HEK293 (cell line): Measurements from ENCODE around the gene SLC35F2.
A peak's percentile ranks its signal among the peaks of the same experiment; 100 is the strongest.

ENCODE experiments used
- BCL11A ChIP-seq: fragments of 450-650 bp; formaldehyde crosslinking; IDR thresholded peaks from 2 replicates; pipeline ENCODE4 v1.5.1; 2016; ENCODE audit warnings: low read depth, missing biosample characterization, missing genetic modification characterization
- KLF10 ChIP-seq: fragments of 450-650 bp; IDR thresholded peaks from 2 replicates; pipeline ENCODE4 v1.5.1; 2018; ENCODE audit warnings: missing biosample characterization, mild to moderate bottlenecking, missing genetic modification characterization
- KLF9 ChIP-seq: fragments of 450-650 bp; formaldehyde crosslinking; IDR thresholded peaks from 2 replicates; pipeline ENCODE4 v1.5.1; 2016; ENCODE audit warnings: missing biosample characterization, missing genetic modification characterization, low read depth
- MYNN ChIP-seq: fragments of 450-650 bp; formaldehyde crosslinking; IDR thresholded peaks from 2 replicates; pipeline ENCODE4 v1.5.1; 2016; ENCODE audit warnings: missing biosample characterization, missing genetic modification characterization, borderline replicate concordance
- OSR2 ChIP-seq: fragments of 450-650 bp; formaldehyde crosslinking; IDR thresholded peaks from 2 replicates; pipeline ENCODE4 v1.5.1; 2016; ENCODE audit warnings: missing biosample characterization, missing genetic modification characterization
- TCF7L2 ChIP-seq: IDR thresholded peaks from 2 replicates; pipeline ENCODE4 v1.6.1; 2011; ENCODE audit warnings: low read depth, mild to moderate bottlenecking, inconsistent platforms, low read length, moderate library complexity, borderline replicate concordance
- YY1 ChIP-seq: fragments of 450-650 bp; formaldehyde crosslinking; IDR thresholded peaks from 2 replicates; pipeline ENCODE4 v1.5.1; 2018; ENCODE audit warnings: missing biosample characterization, missing genetic modification characterization
- YY2 ChIP-seq: fragments of 450-650 bp; formaldehyde crosslinking; IDR thresholded peaks from 2 replicates; pipeline ENCODE4 v1.5.1; 2016; ENCODE audit warnings: missing biosample characterization, missing genetic modification characterization
- ZBTB20 ChIP-seq: fragments of 450-650 bp; formaldehyde crosslinking; IDR thresholded peaks from 2 replicates; pipeline ENCODE4 v1.5.1; 2016; ENCODE audit warnings: missing biosample characterization, missing genetic modification characterization
- ZEB2 ChIP-seq: fragments of 450-650 bp; formaldehyde crosslinking; IDR thresholded peaks from 2 replicates; pipeline ENCODE4 v1.5.1; 2016; ENCODE audit warnings: missing biosample characterization, missing genetic modification characterization
- ZFP3 ChIP-seq: fragments of 450-650 bp; formaldehyde crosslinking; IDR thresholded peaks from 2 replicates; pipeline ENCODE4 v1.5.1; 2016; ENCODE audit warnings: low read depth, missing biosample characterization, missing genetic modification characterization
- ZIC2 ChIP-seq: fragments of 450-650 bp; formaldehyde crosslinking; IDR thresholded peaks from 2 replicates; pipeline ENCODE4 v1.5.1; 2016; ENCODE audit warnings: missing biosample characterization, missing genetic modification characterization
- ZNF10 ChIP-seq: fragments of 450-650 bp; formaldehyde crosslinking; IDR thresholded peaks from 2 replicates; pipeline ENCODE4 v1.5.1; 2017; ENCODE audit warnings: missing biosample characterization, missing genetic modification characterization
- ZNF157 ChIP-seq: fragments of 450-650 bp; formaldehyde crosslinking; IDR thresholded peaks from 2 replicates; pipeline ENCODE4 v1.5.1; 2016; ENCODE audit warnings: missing biosample characterization, missing genetic modification characterization
- ZNF169 ChIP-seq: fragments of 450-650 bp; formaldehyde crosslinking; IDR thresholded peaks from 2 replicates; pipeline ENCODE4 v1.5.1; 2016; ENCODE audit warnings: missing biosample characterization, missing genetic modification characterization
- ZNF19 ChIP-seq: fragments of 450-650 bp; formaldehyde crosslinking; IDR thresholded peaks from 2 replicates; pipeline ENCODE4; 2016; ENCODE audit warnings: missing biosample characterization, missing genetic modification characterization, low read depth
- ZNF2 ChIP-seq: fragments of 450-650 bp; formaldehyde crosslinking; IDR thresholded peaks from 2 replicates; pipeline ENCODE4 v1.5.1; 2016; ENCODE audit warnings: missing biosample characterization, missing genetic modification characterization
- ZNF211 ChIP-seq: fragments of 450-650 bp; formaldehyde crosslinking; IDR thresholded peaks from 2 replicates; pipeline ENCODE4 v1.5.1; 2016; ENCODE audit warnings: low read depth, missing biosample characterization, missing genetic modification characterization
- ZNF324 ChIP-seq: fragments of 450-650 bp; formaldehyde crosslinking; IDR thresholded peaks from 2 replicates; pipeline ENCODE4 v1.5.1; 2016; ENCODE audit warnings: missing biosample characterization, missing genetic modification characterization
- ZNF354C ChIP-seq: fragments of 450-650 bp; formaldehyde crosslinking; IDR thresholded peaks from 2 replicates; pipeline ENCODE4 v1.5.1; 2016; ENCODE audit warnings: missing biosample characterization, missing genetic modification characterization, low read depth, borderline replicate concordance
- ZNF394 ChIP-seq: fragments of 450-650 bp; formaldehyde crosslinking; IDR thresholded peaks from 2 replicates; pipeline ENCODE4 v1.5.1; 2016; ENCODE audit warnings: missing biosample characterization, missing genetic modification characterization, mild to moderate bottlenecking, moderate library complexity, borderline replicate concordance
- ZNF501 ChIP-seq: fragments of 450-650 bp; formaldehyde crosslinking; IDR thresholded peaks from 2 replicates; pipeline ENCODE4 v1.5.1; 2016; ENCODE audit warnings: missing biosample characterization, missing genetic modification characterization
- ZNF514 ChIP-seq: fragments of 450-650 bp; formaldehyde crosslinking; IDR thresholded peaks from 2 replicates; pipeline ENCODE4 v1.5.1; 2016; ENCODE audit warnings: missing biosample characterization, missing genetic modification characterization
- ZNF596 ChIP-seq: fragments of 450-650 bp; IDR thresholded peaks from 2 replicates; pipeline ENCODE4 v1.5.0; 2018; ENCODE audit warnings: missing biosample characterization, mild to moderate bottlenecking, missing genetic modification characterization, moderate library complexity
- ZNF776 ChIP-seq: fragments of 450-650 bp; formaldehyde crosslinking; IDR thresholded peaks from 2 replicates; pipeline ENCODE4 v1.5.0; 2017; ENCODE audit warnings: missing biosample characterization, missing genetic modification characterization, borderline replicate concordance
- ZNF843 ChIP-seq: fragments of 450-650 bp; formaldehyde crosslinking; IDR thresholded peaks from 2 replicates; pipeline ENCODE4 v1.5.1; 2016; ENCODE audit warnings: missing biosample characterization, missing genetic modification characterization
- ZSCAN30 ChIP-seq: fragments of 450-650 bp; IDR thresholded peaks from 2 replicates; pipeline ENCODE4 v1.5.1; 2018; ENCODE audit warnings: missing biosample characterization, mild to moderate bottlenecking, missing genetic modification characterization, moderate library complexity
- TF ChIP-seq, protein P1 (sequence below): fragments of 450-650 bp; IDR thresholded peaks from 2 replicates; pipeline ENCODE4 v1.5.1; 2018; ENCODE audit warnings: missing biosample characterization, missing genetic modification characterization
- TF ChIP-seq, protein P2 (sequence below): fragments of 450-650 bp; formaldehyde crosslinking; IDR thresholded peaks from 2 replicates; pipeline ENCODE4 v1.5.1; 2017; ENCODE audit warnings: missing biosample characterization, missing genetic modification characterization
- TF ChIP-seq, protein P3 (sequence below): fragments of 450-650 bp; formaldehyde crosslinking; IDR thresholded peaks from 2 replicates; pipeline ENCODE4 v1.5.1; 2016; ENCODE audit warnings: missing biosample characterization, missing genetic modification characterization
- TF ChIP-seq, protein P4 (sequence below): fragments of 450-650 bp; formaldehyde crosslinking; IDR thresholded peaks from 2 replicates; pipeline ENCODE4 v1.5.1; 2016; ENCODE audit warnings: missing biosample characterization, missing genetic modification characterization
- TF ChIP-seq, protein P5 (sequence below): fragments of 450-650 bp; formaldehyde crosslinking; IDR thresholded peaks from 2 replicates; pipeline ENCODE4 v1.5.1; 2016; ENCODE audit warnings: missing biosample characterization, missing genetic modification characterization

SLC35F2 gene

DNA sequence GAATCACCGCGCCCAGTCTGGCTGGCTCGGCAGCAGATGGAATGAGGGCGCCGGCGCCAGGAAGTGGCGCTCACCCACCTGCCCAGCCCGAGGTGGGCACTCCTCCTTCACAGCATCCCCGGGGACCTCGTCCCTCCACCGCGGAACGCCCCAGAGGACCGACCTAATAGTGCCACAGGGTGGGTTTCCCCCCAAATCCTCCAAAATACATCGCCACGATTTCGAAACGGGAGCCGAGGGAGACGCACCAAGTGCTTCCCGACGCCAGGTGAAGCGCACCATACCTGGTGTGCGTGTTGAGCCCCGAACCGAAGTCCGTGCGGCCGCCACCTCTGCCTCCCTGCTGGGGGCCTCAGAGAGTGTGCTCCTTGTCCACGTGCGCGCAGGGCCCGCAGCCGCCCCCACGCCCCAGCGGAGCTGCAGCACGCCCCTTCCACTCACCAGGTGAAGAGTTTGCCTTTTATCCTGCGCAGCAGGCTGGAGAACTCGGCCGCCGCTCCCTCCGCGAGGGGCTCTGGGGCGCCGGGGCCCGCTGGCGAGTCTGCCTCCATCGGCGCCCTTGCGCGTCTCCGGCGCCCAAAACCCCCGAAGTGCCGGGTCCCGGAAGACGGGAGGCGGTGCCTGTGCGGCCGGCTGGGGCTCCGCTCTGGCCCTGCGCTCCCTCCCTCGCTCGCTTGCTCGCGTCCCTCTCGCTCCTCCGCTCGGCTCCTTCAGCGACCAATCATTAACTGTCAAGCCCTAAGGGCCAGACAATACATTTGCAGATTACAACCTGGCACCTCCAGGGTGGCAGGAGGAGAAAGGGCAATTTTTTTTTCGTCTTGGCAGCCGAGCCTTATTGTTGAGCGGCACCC is at the start of gene SLC35F2 (continued):
- TF ChIP-seq ZNF501 (tag by site-specific recombination) = peak; percentile 69; the same call in 1 of the 2 replicates
- TF ChIP-seq ZNF157 (tag by site-specific recombination) = no peak
- no peak for TF ChIP-seq ZNF354C (tag by site-specific recombination)
- TF ChIP-seq, protein P1, sequence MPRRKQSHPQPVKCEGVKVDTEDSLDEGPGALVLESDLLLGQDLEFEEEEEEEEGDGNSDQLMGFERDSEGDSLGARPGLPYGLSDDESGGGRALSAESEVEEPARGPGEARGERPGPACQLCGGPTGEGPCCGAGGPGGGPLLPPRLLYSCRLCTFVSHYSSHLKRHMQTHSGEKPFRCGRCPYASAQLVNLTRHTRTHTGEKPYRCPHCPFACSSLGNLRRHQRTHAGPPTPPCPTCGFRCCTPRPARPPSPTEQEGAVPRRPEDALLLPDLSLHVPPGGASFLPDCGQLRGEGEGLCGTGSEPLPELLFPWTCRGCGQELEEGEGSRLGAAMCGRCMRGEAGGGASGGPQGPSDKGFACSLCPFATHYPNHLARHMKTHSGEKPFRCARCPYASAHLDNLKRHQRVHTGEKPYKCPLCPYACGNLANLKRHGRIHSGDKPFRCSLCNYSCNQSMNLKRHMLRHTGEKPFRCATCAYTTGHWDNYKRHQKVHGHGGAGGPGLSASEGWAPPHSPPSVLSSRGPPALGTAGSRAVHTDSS (tag by site-specific recombination) = no peak
- no peak for TF ChIP-seq ZSCAN30 (tag by site-specific recombination)
- TF ChIP-seq ZNF514 = no peak
- no peak for TF ChIP-seq ZNF776
- no peak for TF ChIP-seq BCL11A (tag by site-specific recombination)
- no peak for TF ChIP-seq ZFP3 (tag by site-specific recombination)
- peak; percentile 43; the same call in 1 of the 2 replicates for TF ChIP-seq ZNF10 (tag by site-specific recombination)
- TF ChIP-seq ZNF2 = no peak; the same call in 1 of the 2 replicates
- 0 out of 2 replicates have a peak, but pooled peaks have one; percentile 8 for TF ChIP-seq ZNF394
- TF ChIP-seq, protein P2, sequence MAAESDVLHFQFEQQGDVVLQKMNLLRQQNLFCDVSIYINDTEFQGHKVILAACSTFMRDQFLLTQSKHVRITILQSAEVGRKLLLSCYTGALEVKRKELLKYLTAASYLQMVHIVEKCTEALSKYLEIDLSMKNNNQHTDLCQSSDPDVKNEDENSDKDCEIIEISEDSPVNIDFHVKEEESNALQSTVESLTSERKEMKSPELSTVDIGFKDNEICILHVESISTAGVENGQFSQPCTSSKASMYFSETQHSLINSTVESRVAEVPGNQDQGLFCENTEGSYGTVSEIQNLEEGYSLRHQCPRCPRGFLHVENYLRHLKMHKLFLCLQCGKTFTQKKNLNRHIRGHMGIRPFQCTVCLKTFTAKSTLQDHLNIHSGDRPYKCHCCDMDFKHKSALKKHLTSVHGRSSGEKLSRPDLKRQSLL = peak; percentile 90
- TF ChIP-seq, protein P3, sequence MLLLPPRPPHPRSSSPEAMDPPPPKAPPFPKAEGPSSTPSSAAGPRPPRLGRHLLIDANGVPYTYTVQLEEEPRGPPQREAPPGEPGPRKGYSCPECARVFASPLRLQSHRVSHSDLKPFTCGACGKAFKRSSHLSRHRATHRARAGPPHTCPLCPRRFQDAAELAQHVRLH = peak; percentile 21; the same call in 1 of the 2 replicates
- TF ChIP-seq, protein P4, sequence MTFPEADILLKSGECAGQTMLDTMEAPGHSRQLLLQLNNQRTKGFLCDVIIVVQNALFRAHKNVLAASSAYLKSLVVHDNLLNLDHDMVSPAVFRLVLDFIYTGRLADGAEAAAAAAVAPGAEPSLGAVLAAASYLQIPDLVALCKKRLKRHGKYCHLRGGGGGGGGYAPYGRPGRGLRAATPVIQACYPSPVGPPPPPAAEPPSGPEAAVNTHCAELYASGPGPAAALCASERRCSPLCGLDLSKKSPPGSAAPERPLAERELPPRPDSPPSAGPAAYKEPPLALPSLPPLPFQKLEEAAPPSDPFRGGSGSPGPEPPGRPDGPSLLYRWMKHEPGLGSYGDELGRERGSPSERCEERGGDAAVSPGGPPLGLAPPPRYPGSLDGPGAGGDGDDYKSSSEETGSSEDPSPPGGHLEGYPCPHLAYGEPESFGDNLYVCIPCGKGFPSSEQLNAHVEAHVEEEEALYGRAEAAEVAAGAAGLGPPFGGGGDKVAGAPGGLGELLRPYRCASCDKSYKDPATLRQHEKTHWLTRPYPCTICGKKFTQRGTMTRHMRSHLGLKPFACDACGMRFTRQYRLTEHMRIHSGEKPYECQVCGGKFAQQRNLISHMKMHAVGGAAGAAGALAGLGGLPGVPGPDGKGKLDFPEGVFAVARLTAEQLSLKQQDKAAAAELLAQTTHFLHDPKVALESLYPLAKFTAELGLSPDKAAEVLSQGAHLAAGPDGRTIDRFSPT (tag by site-specific recombination) = peak; percentile 74
- no peak for TF ChIP-seq ZNF211 (tag by site-specific recombination)
- peak; percentile 82 for TF ChIP-seq ZBTB20 (tag by site-specific recombination)
- peak; percentile 92 for TF ChIP-seq ZNF596
- 0 out of 2 replicates have a peak, but pooled peaks have one; percentile 21 for TF ChIP-seq ZEB2 (tag by site-specific recombination)
- 0 out of 2 replicates have a peak, but pooled peaks have one; percentile 31 for TF ChIP-seq YY1
- peak; percentile 20; the same call in 1 of the 2 replicates for TF ChIP-seq ZNF843 (tag by site-specific recombination)
- TF ChIP-seq MYNN (tag by site-specific recombination) = no peak
- peak; percentile 80 for TF ChIP-seq ZIC2
- TF ChIP-seq ZNF19 = no peak
- TF ChIP-seq, protein P5, sequence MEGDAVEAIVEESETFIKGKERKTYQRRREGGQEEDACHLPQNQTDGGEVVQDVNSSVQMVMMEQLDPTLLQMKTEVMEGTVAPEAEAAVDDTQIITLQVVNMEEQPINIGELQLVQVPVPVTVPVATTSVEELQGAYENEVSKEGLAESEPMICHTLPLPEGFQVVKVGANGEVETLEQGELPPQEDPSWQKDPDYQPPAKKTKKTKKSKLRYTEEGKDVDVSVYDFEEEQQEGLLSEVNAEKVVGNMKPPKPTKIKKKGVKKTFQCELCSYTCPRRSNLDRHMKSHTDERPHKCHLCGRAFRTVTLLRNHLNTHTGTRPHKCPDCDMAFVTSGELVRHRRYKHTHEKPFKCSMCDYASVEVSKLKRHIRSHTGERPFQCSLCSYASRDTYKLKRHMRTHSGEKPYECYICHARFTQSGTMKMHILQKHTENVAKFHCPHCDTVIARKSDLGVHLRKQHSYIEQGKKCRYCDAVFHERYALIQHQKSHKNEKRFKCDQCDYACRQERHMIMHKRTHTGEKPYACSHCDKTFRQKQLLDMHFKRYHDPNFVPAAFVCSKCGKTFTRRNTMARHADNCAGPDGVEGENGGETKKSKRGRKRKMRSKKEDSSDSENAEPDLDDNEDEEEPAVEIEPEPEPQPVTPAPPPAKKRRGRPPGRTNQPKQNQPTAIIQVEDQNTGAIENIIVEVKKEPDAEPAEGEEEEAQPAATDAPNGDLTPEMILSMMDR = peak; percentile 69; the same call in 1 of the 2 replicates
- TF ChIP-seq ZNF324 (tag by site-specific recombination) = 0 out of 2 replicates have a peak, but pooled peaks have one; percentile 19
- TF ChIP-seq TCF7L2 = no peak
- no peak for TF ChIP-seq YY2 (tag by site-specific recombination)
- 0 out of 2 replicates have a peak, but pooled peaks have one; percentile 14 for TF ChIP-seq KLF10
- no peak for TF ChIP-seq ZNF169 (tag by site-specific recombination)
- TF ChIP-seq OSR2 = no peak
- peak; percentile 85 for TF ChIP-seq KLF9
